ENCODE measurements around the gene ZNF665. TPM values are rescaled to one million over a fixed set of nuclear protein-coding genes. Genes with fewer than 3 reads are reported as not detected.

Gene ZNF665
- total and polyA plus RNA-seq, 10 of the 15 experiments (the other 5 are each of a cell fraction or from before 2014, with no cell fraction given) = 0.20 to 3.0 (median 1.4) TPM

- TF ChIP-seq CEBPZ (IDR thresholded peaks at IDR 0.05; ENCODE audit: low read depth, low read length) (no peak), ZNF622 (IDR thresholded peaks at IDR 0.05) (no peak), CEBPB (IDR thresholded peaks at IDR 0.05; ENCODE audit: borderline replicate concordance in 1 of 2, low read depth in 2 of 2, low read length in 2 of 2) (no peak), BRCA1 (IDR thresholded peaks at IDR 0.05; ENCODE audit: low read depth, low read length) (no peak), RELB (IDR thresholded peaks at IDR 0.05; ENCODE audit: low read depth) (no peak), ZBTB4 (CRISPR knock-in tag; IDR thresholded peaks at IDR 0.05) (no peak), E2F4 (IDR thresholded peaks at IDR 0.05; ENCODE audit: low read depth, low read length) (no peak), CHD1 (IDR thresholded peaks at IDR 0.05; ENCODE audit: low read depth, low read length) (no peak), NFYA (IDR thresholded peaks at IDR 0.05; ENCODE audit: borderline replicate concordance, low read depth, low read length) (no peak), ZBTB11 (CRISPR knock-in tag; IDR thresholded peaks at IDR 0.05) (no peak), ZNF274 (IDR thresholded peaks at IDR 0.05; ENCODE audit: insufficient read depth, insufficient read length) (no peak)
These were observed 56.7 kb downstream of the ZNF665 start (continued) for GRCh38 chr19:53136432-53136831.

Measured in GM12878 (cell line).